ENCODE measurements around the gene WDR38. TPM values are rescaled to one million over a fixed set of nuclear protein-coding genes. Genes with fewer than 3 reads are reported as not detected.
"Not testable (repeated sequence)": the region's sequence is repeated elsewhere in the genome, so short reads cannot be mapped to it uniquely, and the experiment has no call there.

The WDR38 gene
- polyA plus RNA-seq, 1 donor: 0.22 TPM

GRCh38 chr9:124831642-124832364 lies 21.5 kb upstream of the WDR38 start:
- DNase-seq: no peak

GRCh38 chr9:124834591-124834990 lies 18.7 kb upstream of the WDR38 start:
- DNase-seq: no peak

DNA sequence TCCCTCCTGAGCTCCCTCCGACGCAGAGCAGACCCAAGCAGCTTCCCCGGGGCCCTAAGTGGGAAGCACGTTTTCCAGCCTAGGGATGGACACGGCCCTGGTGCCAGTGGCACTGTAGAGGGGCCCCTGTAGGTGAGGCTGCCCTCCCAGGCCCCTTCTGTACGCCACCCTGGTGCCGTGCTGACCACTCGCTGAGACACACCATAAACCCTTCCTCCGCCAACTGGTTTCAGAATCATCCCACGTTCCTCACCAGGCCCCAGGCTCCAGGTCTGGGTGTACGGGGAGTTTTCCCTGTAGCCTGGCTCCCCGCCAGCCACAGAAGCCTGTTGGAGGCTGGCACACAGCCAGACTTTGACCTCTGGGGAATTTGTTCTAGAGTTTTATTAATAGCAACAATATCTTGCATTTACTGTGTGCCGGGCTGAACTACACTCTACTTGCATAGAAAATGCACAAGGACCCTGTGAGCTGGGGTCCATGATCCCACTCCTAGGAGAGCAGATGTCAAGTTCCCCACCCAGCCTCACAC lies 18.2 kb upstream of the WDR38 start:
- peak; percentile 57 for DNase-seq

DNA sequence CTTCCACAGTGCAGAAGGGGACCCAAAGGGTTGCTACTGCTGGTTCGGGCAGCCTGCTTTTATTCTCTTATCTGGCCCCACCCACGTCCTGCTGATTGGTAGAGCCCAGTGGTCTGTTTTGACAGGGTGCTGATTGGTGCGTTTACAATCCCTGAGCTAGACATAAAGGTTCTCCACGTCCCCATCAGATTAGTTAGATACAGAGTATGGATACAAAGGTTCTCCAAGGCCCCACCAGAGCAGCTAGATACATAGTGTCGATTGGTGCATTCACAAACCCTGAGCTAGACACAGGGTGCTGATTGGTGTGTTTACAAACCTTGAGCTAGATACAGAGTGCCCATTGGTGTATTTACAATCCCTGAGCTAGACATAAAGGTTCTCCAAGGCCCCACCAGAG lies 15.1 kb upstream of the WDR38 start:
- not testable (repeated sequence) for DNase-seq

DNA sequence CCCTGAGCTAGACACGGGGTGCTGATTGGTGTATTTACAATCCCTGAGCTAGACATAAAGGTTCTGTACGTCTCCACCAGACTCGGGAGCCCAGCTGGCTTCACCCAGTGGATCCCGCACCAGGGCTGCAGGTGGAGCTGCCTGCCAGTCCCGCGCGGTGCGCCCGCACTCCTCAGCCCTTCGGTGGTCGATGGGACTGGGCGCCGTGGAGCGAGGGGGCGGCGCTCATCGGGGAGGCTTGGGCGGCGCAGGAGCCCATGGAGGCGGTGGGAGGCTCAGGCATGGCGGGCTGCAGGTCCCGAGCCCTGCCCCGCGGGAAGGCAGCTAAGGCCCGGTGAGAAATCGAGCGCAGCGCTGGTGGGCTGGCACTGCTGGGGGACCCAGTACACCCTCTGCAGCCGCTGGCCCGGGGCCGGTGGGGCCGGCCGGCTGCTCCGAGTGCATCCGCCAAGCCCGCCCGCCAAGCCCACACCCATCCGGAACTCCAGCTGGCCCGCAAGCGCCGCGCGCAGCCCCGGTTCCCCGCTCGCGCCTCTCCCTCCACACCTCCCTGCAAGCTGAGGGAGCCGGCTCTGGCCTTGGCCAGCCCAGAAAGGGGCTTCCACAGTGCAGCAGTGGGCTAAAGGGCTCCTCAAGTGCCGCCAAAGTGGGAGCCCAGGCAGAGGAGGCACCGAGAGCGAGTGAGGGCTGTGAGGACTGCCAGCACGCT lies 14.5 kb upstream of the WDR38 start:
- DNase-seq: not testable (repeated sequence)

GRCh38 chr9:124839612-124840299 lies 13.5 kb upstream of the WDR38 start:
- DNase-seq: no peak

DNA sequence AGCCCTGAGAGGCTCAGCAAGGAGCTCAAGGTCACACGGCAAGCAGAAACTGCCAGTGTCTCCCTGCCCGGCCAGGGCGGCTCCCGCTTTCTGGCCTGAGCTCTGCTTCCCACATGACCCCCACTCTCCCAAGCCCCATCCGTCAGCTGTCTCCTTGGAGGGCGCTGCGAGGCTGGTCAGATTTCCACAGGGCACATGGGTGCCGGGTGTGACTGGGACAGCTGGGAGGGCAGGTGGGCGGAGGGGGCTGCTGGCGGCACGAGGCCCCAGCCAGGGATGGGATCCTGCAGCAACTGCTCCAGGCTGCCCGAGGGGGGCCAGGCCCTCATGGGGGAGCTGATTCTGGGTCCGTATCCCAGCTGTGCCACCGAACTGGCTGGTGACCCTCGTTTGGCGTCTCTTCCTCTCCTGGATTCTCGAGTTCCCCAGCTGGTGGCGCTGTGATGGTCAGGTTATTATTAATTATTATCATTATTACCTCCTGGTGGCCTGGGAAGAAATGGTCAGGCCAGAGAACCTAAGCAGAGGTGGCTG lies 12.9 kb upstream of the WDR38 start:
- no peak for DNase-seq

- no peak for DNase-seq
Observed at GRCh38 chr9:124841075-124841821, 12.0 kb upstream of the WDR38 start.

GRCh38 chr9:124843456-124844034 lies 9.7 kb upstream of the WDR38 start:
- DNase-seq: no peak

DNA sequence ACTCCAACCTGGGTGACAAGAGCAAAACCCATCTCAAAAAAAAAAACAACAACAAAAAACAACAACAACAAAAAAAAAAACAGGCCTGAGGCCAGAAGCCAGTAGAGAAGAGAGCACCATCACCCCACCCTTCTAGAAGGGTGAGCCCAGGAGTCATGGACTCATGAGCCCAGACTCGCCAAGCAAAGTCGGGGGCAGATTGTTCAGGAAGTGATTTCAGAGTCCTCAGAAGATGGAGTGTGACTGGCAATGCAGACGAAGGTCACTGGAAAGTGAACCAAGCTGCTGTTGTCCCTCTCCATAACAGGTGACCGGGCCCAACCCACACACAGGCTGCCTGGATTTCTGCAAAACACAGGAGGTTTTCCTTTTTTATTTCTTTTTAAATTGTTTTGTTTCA lies 9.0 kb upstream of the WDR38 start:
- no peak for DNase-seq

GRCh38 chr9:124846467-124846866 lies 6.8 kb upstream of the WDR38 start:
- DNase-seq: not testable (repeated sequence)

- DNase-seq: no peak
Observed at GRCh38 chr9:124846969-124847368, 6.3 kb upstream of the WDR38 start.

GRCh38 chr9:124849801-124850200 lies 3.5 kb upstream of the WDR38 start:
- no peak for DNase-seq

DNA sequence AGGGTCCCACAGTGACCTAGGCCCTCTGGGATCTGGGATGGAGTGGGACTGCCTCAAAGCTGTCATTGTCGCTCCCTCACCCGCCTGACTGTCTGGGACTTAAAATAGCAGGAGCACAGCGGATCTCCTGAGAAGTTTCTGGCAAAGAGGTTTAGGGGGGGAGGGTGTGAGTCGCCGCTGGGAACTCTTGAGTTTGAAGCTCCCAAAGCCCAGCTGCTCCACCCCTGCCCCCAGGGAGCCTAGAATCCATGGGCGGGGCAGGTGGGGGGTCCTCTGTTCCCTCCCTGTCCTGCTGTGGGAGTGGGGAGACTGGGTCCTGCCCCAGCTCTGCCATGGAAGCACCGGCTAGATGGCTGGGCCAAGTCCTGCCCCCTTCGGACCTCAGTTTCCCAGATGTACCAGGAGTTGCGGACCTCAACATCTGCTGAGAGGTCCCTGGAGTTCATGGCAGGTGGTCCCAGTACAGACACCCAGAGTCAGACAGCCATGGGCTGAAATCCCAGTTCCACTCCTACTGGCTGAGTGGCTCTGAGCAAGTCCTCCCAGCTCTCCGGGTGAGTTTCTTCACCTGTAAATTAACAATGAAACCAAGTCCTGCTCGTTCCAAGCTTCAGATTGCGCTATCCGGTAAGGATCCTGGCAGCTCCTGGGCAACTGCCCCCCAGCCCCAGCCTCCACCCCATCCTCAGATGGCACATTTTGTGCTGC lies 985 bp upstream of the WDR38 start:
- DNase-seq: no peak

DNA sequence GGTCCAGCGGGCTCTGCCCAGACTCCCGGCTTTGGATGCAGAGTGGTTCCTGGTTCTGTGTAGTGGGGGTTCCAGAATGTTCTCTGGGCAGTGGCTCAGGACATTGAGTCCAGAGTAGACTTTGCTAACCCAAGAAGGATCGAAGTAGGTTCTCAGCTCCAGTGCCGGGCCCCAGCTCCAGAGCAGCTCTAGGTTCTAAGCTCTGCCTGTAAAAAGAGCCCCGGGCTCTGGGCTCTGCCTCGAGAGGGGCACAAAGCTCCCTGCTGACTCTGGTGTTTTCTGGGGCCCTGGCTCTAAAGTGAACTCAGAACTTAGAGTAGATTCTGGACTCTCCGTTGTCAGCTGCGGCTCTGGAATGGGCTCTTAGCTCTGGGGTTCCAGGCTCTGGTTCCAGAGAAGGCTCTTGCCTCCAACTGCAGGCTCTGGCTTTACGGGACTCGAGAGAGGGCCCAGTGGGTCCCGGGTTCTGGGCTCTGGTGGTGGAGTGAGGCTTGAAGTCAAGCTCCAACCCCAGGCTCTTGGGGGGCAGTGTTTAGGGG lies 414 bp downstream of the WDR38 start:
- DNase-seq: no peak

DNA sequence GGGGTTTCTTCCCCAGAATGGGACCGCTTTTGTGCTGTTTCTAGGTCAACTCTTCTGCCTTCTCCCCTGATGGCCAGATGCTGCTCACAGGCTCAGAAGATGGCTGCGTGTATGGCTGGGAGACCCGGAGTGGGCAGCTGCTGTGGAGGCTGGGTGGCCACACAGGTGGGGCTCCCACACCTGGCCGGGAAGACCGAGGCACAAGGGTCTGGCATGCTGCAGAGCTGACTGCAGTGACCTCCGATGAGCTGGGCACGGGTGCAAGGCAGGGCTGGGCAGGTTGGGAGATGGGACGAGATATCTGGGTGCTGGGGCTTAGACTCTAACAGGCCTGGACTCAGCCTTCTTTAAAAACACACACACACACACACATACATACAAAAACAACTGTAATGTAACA lies 901 bp downstream of the WDR38 start:
- no peak for DNase-seq

GRCh38 chr9:124854822-124855221 lies 1.6 kb downstream of the WDR38 start:
- no peak for DNase-seq

DNA sequence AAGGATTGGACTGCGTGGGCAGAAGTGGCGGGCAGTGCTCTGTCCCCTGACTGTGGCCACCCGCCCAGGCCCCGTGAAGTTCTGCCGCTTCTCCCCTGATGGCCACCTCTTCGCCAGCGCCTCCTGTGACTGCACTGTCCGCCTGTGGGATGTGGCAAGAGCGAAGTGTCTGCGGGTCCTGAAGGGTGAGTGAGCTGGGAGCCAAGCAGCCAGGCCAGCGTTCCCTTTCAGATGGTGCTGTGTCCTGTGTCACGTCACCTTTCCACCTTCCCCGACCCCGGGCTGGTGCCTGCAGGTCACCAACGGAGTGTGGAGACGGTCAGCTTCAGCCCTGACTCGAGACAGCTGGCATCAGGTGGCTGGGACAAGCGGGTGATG lies 2.3 kb downstream of the WDR38 start:
- no peak for DNase-seq

DNA sequence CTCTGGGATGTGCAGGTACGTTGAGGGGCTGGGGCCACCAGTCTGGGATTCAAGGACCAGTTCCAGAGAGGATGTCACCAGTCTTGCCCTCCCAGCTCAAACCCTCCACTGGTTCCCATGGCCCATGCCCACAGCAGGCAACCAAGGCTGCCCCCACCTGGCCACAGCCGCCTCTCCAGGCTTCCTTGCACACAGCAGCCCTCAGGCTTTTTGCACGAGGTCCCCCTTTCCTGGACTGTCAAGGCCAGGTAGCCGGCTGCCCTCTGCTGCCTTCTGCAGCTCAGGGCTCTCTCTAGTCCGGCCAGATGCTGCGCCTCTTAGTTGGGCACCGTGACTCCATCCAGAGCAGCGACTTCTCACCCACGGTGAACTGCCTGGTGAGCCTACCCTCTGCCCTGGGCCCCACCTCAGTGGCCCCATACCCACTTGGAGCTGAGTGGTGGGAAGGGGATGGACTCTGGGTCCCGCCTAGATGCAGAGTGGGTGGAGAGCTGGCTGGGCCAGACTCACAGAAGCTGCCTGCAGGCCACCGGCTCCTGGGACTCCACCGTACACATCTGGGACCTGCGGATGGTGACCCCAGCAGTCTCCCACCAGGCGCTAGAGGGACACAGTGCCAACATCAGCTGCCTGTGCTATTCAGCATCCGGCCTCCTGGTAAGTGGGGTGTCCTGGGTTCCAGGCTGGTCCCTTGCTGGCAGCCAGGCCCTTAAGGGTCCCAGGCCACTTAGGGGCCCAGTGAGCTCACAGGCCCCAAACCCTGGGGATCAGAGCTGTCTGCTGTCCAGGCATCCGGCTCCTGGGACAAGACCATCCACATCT lies 2.9 kb downstream of the WDR38 start:
- no peak for DNase-seq
